Ishikawa (cell line): ENCODE measurements around the gene GPR153.

Experiments used
- CREB1 ChIP-seq: IDR thresholded peaks from 2 replicates; pipeline ENCODE4 v1.6.1; 2012; ENCODE audit warnings: low read depth
- EP300 ChIP-seq: IDR thresholded peaks from 2 replicates; pipeline ENCODE4 v1.6.1; 2012; ENCODE audit warnings: borderline replicate concordance

DNA sequence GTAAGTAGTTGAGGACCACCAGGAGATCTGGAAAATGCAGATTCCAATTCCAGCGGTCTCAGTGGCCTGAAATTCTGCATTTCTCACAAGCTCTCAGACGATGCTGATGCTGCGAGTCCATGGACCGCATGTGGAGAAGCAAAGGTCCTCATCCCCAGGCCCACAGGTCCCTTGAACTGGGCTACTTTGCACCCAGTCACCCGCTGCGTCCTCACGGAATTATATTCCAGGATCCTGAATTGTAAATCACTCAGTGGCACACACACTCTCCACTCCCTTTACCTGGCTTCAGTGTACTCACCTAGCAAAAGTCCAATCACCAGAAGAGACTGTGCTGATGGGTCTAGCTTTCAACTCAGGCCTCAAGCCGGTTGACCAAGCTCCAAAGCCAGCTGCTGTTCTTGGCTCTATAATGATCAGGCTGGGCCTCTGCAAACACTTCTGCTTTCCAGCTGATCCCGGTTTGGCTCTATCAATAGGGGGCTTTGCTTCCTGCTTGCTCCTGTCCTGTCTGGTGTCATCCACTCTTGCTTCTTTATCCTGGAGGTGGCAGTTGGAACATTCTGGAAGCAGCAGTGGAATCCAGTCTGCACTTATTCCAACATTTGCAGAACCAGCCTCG, 60.6 kb downstream of the GPR153 start:
- TF ChIP-seq CREB1 (no peak), EP300 (no peak)
